Thyroid gland (tissue), 4 donors: ENCODE measurements around the gene GDF11.
"Not testable (repeated sequence)": the region's sequence is repeated elsewhere in the genome, so short reads cannot be mapped to it uniquely, and the experiment has no call there.

ENCODE experiments used
- POLR2A ChIP-seq, 2 donors: fragments of 450-650 bp; IDR thresholded peaks; one replicate each; pipeline ENCODE4 v1.6.1; 2017; ENCODE audit warnings: antibody characterized with exemption in 2 of 2, mild to moderate bottlenecking in 2 of 2, moderate library complexity in 1 of 2
- TF ChIP-seq, protein P1 (sequence below), 6 experiments: fragments of 200-600 bp in 3 of 6; fragments of 450-650 bp in 3 of 6; sonication (generic) in 3 of 6; IDR thresholded peaks; one replicate each; pipeline ENCODE4 v1.5.1; 2016 to 2019; ENCODE audit warnings: antibody characterized with exemption in 6 of 6, mild to moderate bottlenecking in 2 of 6, inconsistent platforms in 1 of 6, moderate library complexity in 1 of 6

GRCh38 chr12:55758575-55758974, 15.7 kb downstream of the GDF11 start:
- TF ChIP-seq, protein P1, sequence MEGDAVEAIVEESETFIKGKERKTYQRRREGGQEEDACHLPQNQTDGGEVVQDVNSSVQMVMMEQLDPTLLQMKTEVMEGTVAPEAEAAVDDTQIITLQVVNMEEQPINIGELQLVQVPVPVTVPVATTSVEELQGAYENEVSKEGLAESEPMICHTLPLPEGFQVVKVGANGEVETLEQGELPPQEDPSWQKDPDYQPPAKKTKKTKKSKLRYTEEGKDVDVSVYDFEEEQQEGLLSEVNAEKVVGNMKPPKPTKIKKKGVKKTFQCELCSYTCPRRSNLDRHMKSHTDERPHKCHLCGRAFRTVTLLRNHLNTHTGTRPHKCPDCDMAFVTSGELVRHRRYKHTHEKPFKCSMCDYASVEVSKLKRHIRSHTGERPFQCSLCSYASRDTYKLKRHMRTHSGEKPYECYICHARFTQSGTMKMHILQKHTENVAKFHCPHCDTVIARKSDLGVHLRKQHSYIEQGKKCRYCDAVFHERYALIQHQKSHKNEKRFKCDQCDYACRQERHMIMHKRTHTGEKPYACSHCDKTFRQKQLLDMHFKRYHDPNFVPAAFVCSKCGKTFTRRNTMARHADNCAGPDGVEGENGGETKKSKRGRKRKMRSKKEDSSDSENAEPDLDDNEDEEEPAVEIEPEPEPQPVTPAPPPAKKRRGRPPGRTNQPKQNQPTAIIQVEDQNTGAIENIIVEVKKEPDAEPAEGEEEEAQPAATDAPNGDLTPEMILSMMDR (IDR thresholded peaks at IDR 0.05), result not testable (repeated sequence)
- not testable (repeated sequence) for TF ChIP-seq POLR2A (IDR thresholded peaks at IDR 0.05)
